ENCODE results near the gene ANK3.

The ANK3 gene

GRCh38 chr10:60134548-60134947, 255.1 kb downstream of the ANK3 start:
- no peak for DNase-seq

GRCh38 chr10:60130130-60130579, 259.5 kb downstream of the ANK3 start:
- DNase-seq = peak in 1 of 3 experiments; percentile 24

- no peak for DNase-seq
Observed at GRCh38 chr10:60125895-60126294, 263.8 kb downstream of the ANK3 start.

GRCh38 chr10:60124536-60124935, 265.1 kb downstream of the ANK3 start:
- DNase-seq = no peak

- no peak for DNase-seq
Observed at GRCh38 chr10:60123668-60124067, 266.0 kb downstream of the ANK3 start.

GRCh38 chr10:60123172-60123571, 266.5 kb downstream of the ANK3 start:
- DNase-seq = no peak

- DNase-seq = no peak
Observed at GRCh38 chr10:60122190-60122589, 267.5 kb downstream of the ANK3 start.

GRCh38 chr10:60114765-60115586, 274.7 kb downstream of the ANK3 start:
- peak in 2 of 3 experiments; percentile 13 to 36 for DNase-seq

- DNase-seq = no peak
Observed at GRCh38 chr10:60110739-60111138, 278.9 kb downstream of the ANK3 start.

GRCh38 chr10:60107308-60107976, 282.2 kb downstream of the ANK3 start:
- peak in 1 of 3 experiments; percentile 25 for DNase-seq

- DNase-seq = no peak
Observed at GRCh38 chr10:60105295-60105695, 284.4 kb downstream of the ANK3 start.

- no peak for DNase-seq
Observed at GRCh38 chr10:60101821-60102220, 287.9 kb downstream of the ANK3 start.

- DNase-seq = peak in 2 of 3 experiments; percentile 40 to 65
Observed at GRCh38 chr10:60099998-60100747, 289.5 kb downstream of the ANK3 start.

- peak in 1 of 3 experiments; percentile 6 for DNase-seq
Observed at GRCh38 chr10:60098677-60099601, 290.7 kb downstream of the ANK3 start.

- DNase-seq = no peak
Observed at GRCh38 chr10:60096761-60097513, 292.7 kb downstream of the ANK3 start.

GRCh38 chr10:60093317-60093716, 296.4 kb downstream of the ANK3 start:
- no peak for DNase-seq

- no peak for DNase-seq
Observed at GRCh38 chr10:60086862-60087261, 302.8 kb downstream of the ANK3 start.

GRCh38 chr10:60086421-60086820, 303.3 kb downstream of the ANK3 start:
- no peak for DNase-seq

- DNase-seq = no peak
Observed at GRCh38 chr10:60082744-60083344, 306.8 kb downstream of the ANK3 start.

GRCh38 chr10:60082341-60082740, 307.3 kb downstream of the ANK3 start:
- no peak for DNase-seq
